ENCODE measurements around the gene TMEM179. TPM values are rescaled to one million over a fixed set of nuclear protein-coding genes. Genes with fewer than 3 reads are reported as not detected.

TMEM179 gene
- total RNA-seq, 4 donors from 2014 or later: 3.1 TPM; not detected in 3

DNA sequence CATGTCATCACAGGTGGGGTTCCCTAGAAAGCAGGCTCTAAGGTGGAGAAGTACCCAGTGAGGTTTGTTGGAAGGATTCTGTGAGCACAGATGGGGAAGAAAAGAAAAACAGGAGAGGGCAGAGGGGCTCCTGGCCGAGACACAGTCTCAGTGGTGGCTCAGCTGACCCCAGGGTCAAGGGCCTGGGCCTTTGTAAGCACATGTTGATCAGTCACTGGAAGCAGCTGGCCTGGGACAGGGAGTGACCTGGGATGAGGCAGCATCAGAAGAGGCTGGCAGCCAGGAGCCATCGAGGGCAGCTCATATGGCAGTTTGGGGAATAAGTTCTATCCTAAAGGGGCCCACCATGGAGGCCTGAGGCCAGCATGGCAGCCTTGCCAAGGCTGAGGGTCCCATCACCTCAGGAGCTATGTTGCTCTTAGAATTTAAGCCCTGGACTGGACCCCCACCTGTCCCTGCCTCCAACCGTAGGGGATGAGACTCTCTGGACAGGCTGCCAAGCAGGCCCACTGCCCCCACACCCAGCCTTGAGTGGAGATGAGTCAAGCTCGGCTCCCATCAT lies 6.3 kb upstream of the TMEM179 start:
- Histone ChIP-seq H3K27me3 (no peaks in the 10 kb centered on the region), H3K4me1 (no peaks in the 10 kb centered on the region), H3K36me3 (no peaks in the 10 kb centered on the region), H3K4me3 (replicated peaks in 1 of 3) (no peak overlapping the region), H3K9me3 (no peaks in the 10 kb centered on the region), H3K27ac (no peak overlapping the region)
- WGBS, 2 donors: 54 to 61% methylated on average over 4 of the region's 4 CpGs
- intact Hi-C loops (cut with DNase I): no loop called here
- DNase-seq: no peak
- TF ChIP-seq, protein P1, sequence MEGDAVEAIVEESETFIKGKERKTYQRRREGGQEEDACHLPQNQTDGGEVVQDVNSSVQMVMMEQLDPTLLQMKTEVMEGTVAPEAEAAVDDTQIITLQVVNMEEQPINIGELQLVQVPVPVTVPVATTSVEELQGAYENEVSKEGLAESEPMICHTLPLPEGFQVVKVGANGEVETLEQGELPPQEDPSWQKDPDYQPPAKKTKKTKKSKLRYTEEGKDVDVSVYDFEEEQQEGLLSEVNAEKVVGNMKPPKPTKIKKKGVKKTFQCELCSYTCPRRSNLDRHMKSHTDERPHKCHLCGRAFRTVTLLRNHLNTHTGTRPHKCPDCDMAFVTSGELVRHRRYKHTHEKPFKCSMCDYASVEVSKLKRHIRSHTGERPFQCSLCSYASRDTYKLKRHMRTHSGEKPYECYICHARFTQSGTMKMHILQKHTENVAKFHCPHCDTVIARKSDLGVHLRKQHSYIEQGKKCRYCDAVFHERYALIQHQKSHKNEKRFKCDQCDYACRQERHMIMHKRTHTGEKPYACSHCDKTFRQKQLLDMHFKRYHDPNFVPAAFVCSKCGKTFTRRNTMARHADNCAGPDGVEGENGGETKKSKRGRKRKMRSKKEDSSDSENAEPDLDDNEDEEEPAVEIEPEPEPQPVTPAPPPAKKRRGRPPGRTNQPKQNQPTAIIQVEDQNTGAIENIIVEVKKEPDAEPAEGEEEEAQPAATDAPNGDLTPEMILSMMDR (IDR thresholded peaks at IDR 0.05): no peak
- TF ChIP-seq POLR2A (IDR thresholded peaks at IDR 0.05): no peak

DNA sequence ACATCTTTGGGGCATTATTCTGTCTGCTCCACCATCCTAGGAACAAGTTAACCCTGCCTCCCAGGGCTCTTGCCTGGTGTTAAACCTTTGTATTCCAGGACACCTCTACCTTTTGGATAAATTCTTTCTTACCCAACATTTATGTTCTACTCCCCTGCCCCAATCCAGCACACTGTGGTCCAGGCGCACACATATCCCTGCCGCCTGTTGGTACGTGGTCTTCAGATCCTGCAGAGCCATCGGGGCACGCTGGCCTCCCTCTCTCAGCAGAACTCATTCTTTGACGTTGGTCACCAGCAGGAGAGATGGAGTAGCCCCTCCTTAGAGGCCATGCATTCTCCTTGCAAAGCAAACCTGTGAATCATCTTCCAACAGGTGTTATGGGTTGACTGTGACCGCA lies 5.1 kb upstream of the TMEM179 start:
- H3K4me1 ChIP-seq: no peaks in the 10 kb centered on the region
- no peak for TF ChIP-seq POLR2A (IDR thresholded peaks at IDR 0.05)
- TF ChIP-seq, protein P1 (IDR thresholded peaks at IDR 0.05): no peak
- H3K4me3 ChIP-seq (replicated peaks in 1 of 3): no peak overlapping the region
- no peaks in the 10 kb centered on the region for H3K9me3 ChIP-seq
- 78 to 82% methylated on average over 7 of the region's 7 CpGs for WGBS, 2 donors
- no peak for DNase-seq
- intact Hi-C loops (cut with DNase I): no loop called here
- H3K27ac ChIP-seq: no peak overlapping the region
- no peaks in the 10 kb centered on the region for H3K27me3 ChIP-seq
- H3K36me3 ChIP-seq: no peaks in the 10 kb centered on the region

DNA sequence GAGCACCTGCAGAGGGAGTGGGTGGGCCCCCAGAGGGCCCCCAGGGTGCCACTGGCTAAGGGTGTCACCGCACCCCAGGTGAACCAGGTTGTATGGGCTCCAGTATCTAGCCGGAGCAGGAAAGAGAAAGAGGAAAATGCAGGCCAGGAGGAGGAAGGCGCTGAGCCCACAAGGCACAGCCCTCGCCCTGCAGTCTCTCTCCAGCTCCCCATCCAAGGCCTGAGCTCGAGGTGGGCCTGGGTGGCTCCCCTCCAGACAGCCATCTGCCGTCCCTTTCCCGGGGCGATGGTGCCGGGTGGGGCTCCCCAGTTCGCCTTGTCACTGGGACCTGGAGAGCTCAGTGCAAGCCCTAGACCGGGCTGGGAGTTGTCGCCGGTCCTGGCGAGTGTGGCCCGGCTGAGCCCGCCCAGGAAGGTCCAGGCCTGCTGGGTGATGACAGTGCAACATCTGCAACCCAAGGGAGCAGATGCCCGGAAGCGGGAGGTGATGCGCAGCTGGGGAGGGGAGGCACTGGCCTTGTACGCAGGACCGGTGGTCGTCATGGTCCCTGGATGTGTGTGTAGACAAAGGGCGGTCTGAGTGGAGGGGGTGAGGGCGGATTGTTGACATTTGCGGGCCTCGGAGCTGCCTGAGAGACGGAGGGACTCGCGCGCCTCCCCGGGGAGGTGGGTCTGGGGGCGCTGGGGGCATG lies 716 bp downstream of the TMEM179 start:
- no peak for TF ChIP-seq POLR2A (IDR thresholded peaks at IDR 0.05)
- TF ChIP-seq, protein P1 (IDR thresholded peaks at IDR 0.05): no peak
- Histone ChIP-seq H3K27ac (no peak overlapping the region), H3K4me3 (replicated peaks in 1 of 3) (no peak overlapping the region), H3K27me3 (no peaks in the 10 kb centered on the region), H3K36me3 (no peaks in the 10 kb centered on the region), H3K4me1 (no peaks in the 10 kb centered on the region), H3K9me3 (no peaks in the 10 kb centered on the region)
- intact Hi-C loops (cut with DNase I): no loop called here
- no peak for DNase-seq
- WGBS, 2 donors: 35 to 37% methylated on average over 17 to 23 of the region's 32 CpGs

DNA sequence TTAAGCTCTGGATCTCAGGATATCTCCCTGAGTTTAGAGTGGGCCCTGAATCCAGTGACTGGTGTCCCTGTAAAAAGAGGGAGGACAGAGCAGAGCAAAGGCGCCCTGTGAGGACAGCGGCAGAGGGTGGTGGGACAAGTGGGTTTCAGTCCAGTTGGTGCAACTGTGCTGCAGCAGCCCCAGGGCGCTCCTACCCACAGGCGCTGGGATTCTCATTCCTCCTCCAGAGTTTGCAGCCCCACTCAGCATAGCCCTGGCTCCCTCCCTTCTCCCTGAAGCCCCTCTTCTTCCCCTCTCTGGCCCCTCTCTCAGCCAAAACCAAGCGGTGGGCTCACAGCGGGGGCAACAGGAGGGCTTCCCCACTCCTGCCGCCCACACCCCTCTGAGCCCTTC lies 1.6 kb downstream of the TMEM179 start:
- H3K36me3 ChIP-seq: no peaks in the 10 kb centered on the region
- no peaks in the 10 kb centered on the region for H3K4me1 ChIP-seq
- WGBS, 2 donors: 82 to 87% methylated on average over 5 to 7 of the region's 7 CpGs
- no peak overlapping the region for H3K4me3 ChIP-seq (replicated peaks in 1 of 3)
- no peak overlapping the region for H3K27ac ChIP-seq
- DNase-seq: no peak
- no peaks in the 10 kb centered on the region for H3K9me3 ChIP-seq
- H3K27me3 ChIP-seq: no peaks in the 10 kb centered on the region
- no peak for TF ChIP-seq POLR2A (IDR thresholded peaks at IDR 0.05)
- TF ChIP-seq, protein P1 (IDR thresholded peaks at IDR 0.05): no peak
- intact Hi-C loops (cut with DNase I): no loop called here

DNA sequence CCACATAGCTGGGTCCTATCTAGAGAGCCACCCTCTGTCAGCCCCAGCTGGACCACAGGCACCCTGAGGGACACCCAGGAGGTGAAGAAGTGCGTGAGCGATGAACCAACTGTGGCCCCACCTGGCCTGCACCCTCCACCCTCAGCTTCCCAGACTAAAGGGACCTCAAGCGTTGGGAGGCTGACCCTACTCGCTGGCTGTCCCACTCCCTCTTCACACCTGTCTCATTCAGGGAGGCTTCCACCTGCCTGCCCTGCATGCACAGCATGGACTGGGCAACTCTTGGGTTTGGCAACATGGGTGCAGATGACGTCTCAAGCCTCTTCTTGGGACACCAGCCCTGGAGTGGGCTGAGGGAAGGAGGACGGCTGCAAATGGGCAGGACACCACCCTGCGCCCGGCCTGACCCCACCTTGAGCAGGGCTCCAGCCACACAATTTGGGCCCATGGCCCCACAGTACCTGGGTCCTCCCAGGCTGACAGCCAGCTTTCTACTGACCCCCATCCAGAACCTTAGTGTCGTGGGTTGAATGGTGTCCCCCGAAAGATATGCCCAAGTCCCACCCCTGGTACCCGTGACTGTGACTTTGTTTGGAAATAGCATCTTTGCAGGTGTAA lies 2.1 kb downstream of the TMEM179 start:
- no peaks in the 10 kb centered on the region for H3K27me3 ChIP-seq
- no peak for DNase-seq
- no peaks in the 10 kb centered on the region for H3K4me1 ChIP-seq
- 84 to 92% methylated on average over 5 to 9 of the region's 11 CpGs for WGBS, 2 donors
- no peaks in the 10 kb centered on the region for H3K9me3 ChIP-seq
- TF ChIP-seq, protein P1 (IDR thresholded peaks at IDR 0.05): no peak
- no peak for TF ChIP-seq POLR2A (IDR thresholded peaks at IDR 0.05)
- H3K27ac ChIP-seq: no peak overlapping the region
- no peaks in the 10 kb centered on the region for H3K36me3 ChIP-seq
- intact Hi-C loops (cut with DNase I): no loop called here
- H3K4me3 ChIP-seq (replicated peaks in 1 of 3): no peak overlapping the region
